H1 (cell line): ENCODE results near the gene UBR1. TPM values are rescaled to one million over a fixed set of nuclear protein-coding genes. Genes with fewer than 3 reads are reported as not detected.
A peak's percentile ranks its signal among the peaks of the same experiment; 100 is the strongest.

Experiments
- CTCF ChIA-PET: fragments of 300-600 bp; sonication (Branson Sonifier 250); formaldehyde crosslinking; loops from one replicate; lab custom pipeline; 2021; ENCODE audit not compliant: partially characterized antibody; lab: Charles Lee
- POLR2A ChIA-PET: fragments of 300-600 bp; sonication (Branson Sonifier 250); formaldehyde crosslinking; loops from one replicate; lab custom pipeline; 2021; ENCODE audit warnings: inconsistent platforms; ENCODE audit not compliant: partially characterized antibody; lab: Charles Lee
- DNase-seq, 2 experiments: peaks; one replicate each; pipeline versions ENCODE4 v3.0.0 to v3.0.0-alpha.2; 2010 to 2022; ENCODE audit warnings: low spot score in 2 of 2, low read depth in 1 of 2, mixed read lengths in 1 of 2
- FAIRE-seq: peaks from 2 replicates; lab custom pipeline; 2011; peaks lifted over from hg19 to GRCh38; lab: Jason Lieb, UNC
- H2AFZ ChIP-seq: 2 replicates; pipeline ENCODE4 v1.8.1; 2012; ENCODE audit warnings: low read length, inconsistent platforms
- H2AK5ac ChIP-seq: 2 replicates; pipeline ENCODE4 v1.6.1; 2013; ENCODE audit warnings: low read depth, low read length
- H2BK120ac ChIP-seq: replicated peaks from 2 replicates; pipeline ENCODE3; 2013; ENCODE audit warnings: low read depth, low read length, inconsistent platforms
- H2BK12ac ChIP-seq: 2 replicates; pipeline ENCODE4 v1.6.1; 2013; ENCODE audit warnings: low read depth, low read length
- H2BK15ac ChIP-seq: 2 replicates; pipeline ENCODE4 v1.6.1; 2013; ENCODE audit warnings: low read length
- H2BK20ac ChIP-seq: 2 replicates; pipeline ENCODE4 v1.6.1; 2013; ENCODE audit warnings: low read length
- H2BK5ac ChIP-seq: 2 replicates; pipeline ENCODE4 v1.6.1; 2013; ENCODE audit warnings: low read depth, low read length
- H3K14ac ChIP-seq: 2 replicates; pipeline ENCODE4 v1.6.1; 2013; ENCODE audit warnings: inconsistent platforms; ENCODE audit not compliant: insufficient read length
- H3K18ac ChIP-seq: 2 replicates; pipeline ENCODE4 v1.6.1; 2013; ENCODE audit warnings: low read length; ENCODE audit errors: extremely low read depth
- H3K23ac ChIP-seq: 2 replicates; pipeline ENCODE4 v1.6.1; 2013; ENCODE audit warnings: inconsistent platforms; ENCODE audit not compliant: insufficient read length
- H3K23me2 ChIP-seq: 2 replicates; pipeline ENCODE4 v1.6.1; 2013; ENCODE audit warnings: low read depth, low read length
- H3K27ac ChIP-seq: 2 replicates; pipeline ENCODE4 v1.6.1; 2011; ENCODE audit warnings: low read depth, low read length, inconsistent platforms
- H3K27me3 ChIP-seq, 4 experiments: replicated peaks in 1 of 4; 1 replicate in 1 of 4; 2 replicates in 3 of 4; pipeline versions ENCODE4 v1.6.1 to v1.8.1; 2011 to 2013; ENCODE audit warnings: low read length in 3 of 4, mild to moderate bottlenecking in 3 of 4, inconsistent platforms in 2 of 4, mixed read lengths in 2 of 4, moderate library complexity in 1 of 4; ENCODE audit not compliant: control insufficient read depth in 3 of 4, insufficient read depth in 3 of 4; ENCODE audit errors: extremely low read depth in 1 of 4
- H3K36me3 ChIP-seq, 4 experiments: 2 replicates each; pipeline versions ENCODE4 v1.6.1 to v1.8.1; 2011 to 2013; ENCODE audit warnings: mild to moderate bottlenecking in 4 of 4, low read length in 3 of 4, moderate library complexity in 2 of 4, control low read depth in 1 of 4, inconsistent platforms in 1 of 4; ENCODE audit not compliant: insufficient read depth in 4 of 4, control insufficient read depth in 2 of 4
- H3K4ac ChIP-seq: replicated peaks from 2 replicates; pipeline ENCODE3; 2013; ENCODE audit warnings: low read length, low read depth, mixed read lengths, inconsistent platforms; ENCODE audit not compliant: insufficient read length
- H3K4me1 ChIP-seq, 4 experiments: replicated peaks in 1 of 4; 1 replicate in 1 of 4; 2 replicates in 3 of 4; pipeline versions ENCODE4 v1.6.1 to v1.8.1; 2011 to 2013; ENCODE audit warnings: low read length in 3 of 4, inconsistent platforms in 2 of 4, mixed read lengths in 1 of 4; ENCODE audit not compliant: insufficient read depth in 4 of 4, control insufficient read depth in 3 of 4
- H3K4me2 ChIP-seq, 2 experiments: 2 replicates each; pipeline versions ENCODE4 v1.6.1 to v1.8.1; 2011 to 2013; ENCODE audit warnings: low read depth in 2 of 2, low read length in 2 of 2, control low read depth in 1 of 2, inconsistent platforms in 1 of 2, mild to moderate bottlenecking in 1 of 2; ENCODE audit not compliant: insufficient read depth in 1 of 2
- H3K4me3 ChIP-seq, 4 experiments: fragments of 200-600, 300-600 bp in 1 of 4; sonication (generic), shearing (Covaris generic), sonication (Bioruptor Twin) in 1 of 4; 2 replicates each; pipeline versions ENCODE4 v1.5.1 to v1.8.1; 2011 to 2016; ENCODE audit warnings: low read length in 4 of 4, low read depth in 3 of 4, control low read depth in 2 of 4, inconsistent platforms in 2 of 4, mild to moderate bottlenecking in 2 of 4, mixed read lengths in 1 of 4, moderate library complexity in 1 of 4; ENCODE audit not compliant: insufficient read depth in 2 of 4; ENCODE audit errors: extremely low read depth in 1 of 4
- H3K56ac ChIP-seq: replicated peaks from 2 replicates; pipeline ENCODE3; 2013; ENCODE audit warnings: low read depth, mild to moderate bottlenecking, mixed read lengths, low read length, inconsistent platforms; ENCODE audit not compliant: insufficient read length
- H3K79me1 ChIP-seq: 2 replicates; pipeline ENCODE4 v1.6.1; 2013; ENCODE audit warnings: low read depth, low read length, control low read depth
- H3K79me2 ChIP-seq, 2 experiments: 2 replicates each; pipeline versions ENCODE4 v1.6.1 to v1.8.1; 2012 to 2013; ENCODE audit warnings: low read length in 2 of 2, mild to moderate bottlenecking in 2 of 2, inconsistent platforms in 1 of 2; ENCODE audit not compliant: insufficient read depth in 2 of 2, control insufficient read depth in 1 of 2
- H3K9ac ChIP-seq, 4 experiments: replicated peaks in 1 of 4; 1 replicate in 1 of 4; 2 replicates in 3 of 4; pipeline versions ENCODE4 v1.6.1 to v1.8.1; 2011 to 2013; ENCODE audit warnings: low read depth in 3 of 4, low read length in 3 of 4, control low read depth in 2 of 4, mild to moderate bottlenecking in 2 of 4, moderate library complexity in 2 of 4, inconsistent platforms in 1 of 4; ENCODE audit errors: extremely low read depth in 1 of 4
- H3K9me3 ChIP-seq, 2 experiments: 2 replicates each; pipeline versions ENCODE4 v1.6.1 to v1.8.1; 2012 to 2013; ENCODE audit warnings: mild to moderate bottlenecking in 2 of 2, moderate library complexity in 2 of 2, control low read depth in 1 of 2, inconsistent platforms in 1 of 2, low read depth in 1 of 2, low read length in 1 of 2, mixed read lengths in 1 of 2; ENCODE audit not compliant: insufficient read depth in 2 of 2
- H4K20me1 ChIP-seq, 2 experiments: replicated peaks in 1 of 2; 2 replicates each; pipeline versions ENCODE3 to v1.8.1; 2011 to 2013; ENCODE audit warnings: inconsistent platforms in 2 of 2, low read length in 2 of 2, mild to moderate bottlenecking in 1 of 2; ENCODE audit not compliant: insufficient read depth in 2 of 2, control insufficient read depth in 1 of 2
- H4K5ac ChIP-seq: 2 replicates; pipeline ENCODE4 v1.6.1; 2013; ENCODE audit warnings: low read length, low read depth, mixed read lengths, inconsistent platforms; ENCODE audit not compliant: insufficient read length
- H4K8ac ChIP-seq: 2 replicates; pipeline ENCODE4 v1.8.0; 2013; ENCODE audit warnings: mild to moderate bottlenecking, moderate library complexity, low read length, inconsistent platforms; ENCODE audit not compliant: insufficient read depth; ENCODE audit errors: extremely low read depth
- H4K91ac ChIP-seq: replicated peaks from 2 replicates; pipeline ENCODE3; 2013; ENCODE audit warnings: low read length, mixed read lengths, inconsistent platforms; ENCODE audit not compliant: insufficient read length
- ASH2L ChIP-seq: fragments of 200-600, 300-600 bp; sonication (generic); IDR thresholded peaks from one replicate; pipeline ENCODE4 v1.7.1; 2017; ENCODE audit warnings: low read length
- KDM5A ChIP-seq: fragments of 200-600 bp; IDR thresholded peaks from 2 replicates; pipeline ENCODE4 v1.7.1; 2012; ENCODE audit warnings: mild to moderate bottlenecking, low read length, inconsistent platforms, mixed read lengths
- RNF2 ChIP-seq: fragments of 200-900, 300-1000 bp; sonication (generic); IDR thresholded peaks from 2 replicates; pipeline ENCODE4 v1.7.1; 2016; ENCODE audit warnings: borderline replicate concordance, low read depth, mild to moderate bottlenecking, antibody characterized with exemption, low read length; ENCODE audit not compliant: poor library complexity, severe bottlenecking; ENCODE audit errors: missing control alignments
- ZNF274 ChIP-seq: IDR thresholded peaks from 2 replicates; pipeline ENCODE4 v1.7.0; 2012; ENCODE audit warnings: low read length, borderline replicate concordance; ENCODE audit errors: extremely low read depth
- WGBS, 2 experiments: shearing (Covaris generic) in 1 of 2; methylation state at CpG; one replicate each; pipeline versions ENCODE4 v1.1.6 to v1.1.7; 2013 to 2015; ENCODE audit warnings: low lambda C conversion rate in 2 of 2, mixed read lengths in 2 of 2, inconsistent platforms in 1 of 2, low coverage in 1 of 2, missing lambda C conversion rate in 1 of 2; ENCODE audit not compliant: insufficient replicate concordance in 2 of 2, insufficient coverage in 1 of 2, insufficient read length in 1 of 2; ENCODE audit errors: extremely low coverage in 1 of 2, missing lambda C conversion rate in 1 of 2; 5-methylcytosine and 5-hydroxymethylcytosine counted together
- polyA plus RNA-seq, 7 experiments: library from polyadenylated mRNA; depleted of rRNA in 3 of 7; stranded (reverse) in 5 of 7; unstranded in 2 of 7; fragments of >200 nt in 5 of 7; fragments of 200-250 nt in 2 of 7; gene quantifications; 1 replicate in 5 of 7; 2 replicates in 1 of 7; 4 replicates in 1 of 7; pipeline versions ENCODE4 v1.2.1 to v1.2.3, GENCODE V29; 2011 to 2013; ENCODE audit warnings: missing spikeins in 2 of 7, mixed read lengths in 2 of 7
- total RNA-seq: library from RNA; stranded (reverse); fragmentation: NEBNext Ultra II Directional; extraction: Animal tissue kit (Norgen Biotek cat#: 25700); gene quantifications from 2 replicates; pipeline ENCODE4 v1.2.1, GENCODE V29; 2021

The UBR1 gene
- total and polyA plus RNA-seq, 2 of the 8 experiments (the other 6 are each of a cell fraction or from before 2014, with no cell fraction given) = 3.7 to 18.7 TPM

- CTCF ChIA-PET = interaction anchor here (0.9 to 1.6 kb wide), 2 partner anchors 22 to 61 kb away, joined by 5 to 8 read pairs; no protein-coding TSS in a partner anchor
- DNase-seq = peak in 1 of 2 experiments; percentile 26
- H3K79me1 ChIP-seq = no peaks in the 10 kb centered on the region
Observed at GRCh38 chr15:42931702-42932486, 173.9 kb downstream of the UBR1 start.

More at GRCh38 chr15:42931702-42932486, 173.9 kb downstream of the UBR1 start:
- Histone ChIP-seq H2BK20ac (no peak overlapping the region), H3K14ac (no peak overlapping the region), H3K4me1 (no peaks in the 10 kb centered on the region), H3K56ac (no peak overlapping the region), H3K23ac (no peak overlapping the region), H3K4me3 (no peak overlapping the region), H3K9me3 (no peaks in the 10 kb centered on the region), H4K91ac (no peak overlapping the region), H3K4ac (no peak overlapping the region), H2AK5ac (no peak overlapping the region), H4K5ac (no peak overlapping the region), H2BK12ac (no peak overlapping the region), H2BK15ac (no peak overlapping the region), H3K18ac (no peak overlapping the region), H3K79me2 (no peaks in the 10 kb centered on the region), H3K9ac (no peak overlapping the region), H2AFZ (no peak overlapping the region), H2BK120ac (no peak overlapping the region)
- POLR2A ChIA-PET = interaction anchor here (0.7 kb wide), 1 partner anchor 22 kb away, joined by 3 read pairs; no protein-coding TSS in a partner anchor
- WGBS, 2 experiments = 90% methylated on average over 6 of the region's 7 CpGs; no CpG with 5 or more reads in 1 of the 2 experiments
- no peak for FAIRE-seq
- TF ChIP-seq RNF2 (no peak), KDM5A (no peak), ZNF274 (no peak), ASH2L (no peak)
- TF ChIP-seq, all 59 proteins: peak for 0
- no peaks in the 10 kb centered on the region for H3K27me3 ChIP-seq
- H3K27ac ChIP-seq = no peak overlapping the region
- H3K23me2 ChIP-seq = no peaks in the 10 kb centered on the region; the same call in 1 of the 2 replicates
- H3K36me3 ChIP-seq = no peaks in the 10 kb centered on the region
- H4K20me1 ChIP-seq = no peaks in the 10 kb centered on the region
- no peak overlapping the region for H4K8ac ChIP-seq
- H3K4me2 ChIP-seq = no peak overlapping the region
- no peak overlapping the region for H2BK5ac ChIP-seq
